Caco-2 (cell line): ENCODE measurements around the gene TSPO2. TPM values are rescaled to one million over a fixed set of nuclear protein-coding genes. Genes with fewer than 3 reads are reported as not detected.

Experiments used
- BruUV-seq: library from RNA; stranded (reverse); fragments of 400-500 nt; replicated peaks from 2 replicates; lab custom pipeline; 2021; lab: Mats Ljungman, UMichigan
- CTCF ChIA-PET: fragments of 300-600 bp; sonication (Branson Sonifier 250); formaldehyde crosslinking; loops from one replicate; lab custom pipeline; 2022; ENCODE audit warnings: antibody characterized with exemption; lab: Charles Lee
- POLR2A ChIA-PET: fragments of 300-600 bp; sonication (Branson Sonifier 250); formaldehyde crosslinking; loops from one replicate; lab custom pipeline; 2022; ENCODE audit warnings: antibody characterized with exemption; lab: Charles Lee
- DNase-seq, 2 experiments: peaks; one replicate each; pipeline versions ENCODE4 v3.0.0 to v3.0.0-alpha.2; 2020 to 2022
- H3K27me3 ChIP-seq: replicated peaks from 2 replicates; pipeline ENCODE4 v1.6.0; 2011; ENCODE audit warnings: low read length; ENCODE audit not compliant: control insufficient read depth, insufficient read depth
- H3K36me3 ChIP-seq: 2 replicates; pipeline ENCODE4 v1.5.1; 2011; ENCODE audit warnings: low read length; ENCODE audit not compliant: control insufficient read depth, insufficient read depth
- H3K4me1 ChIP-seq: fragments of 250-450 bp; sonication (Bioruptor Pico); 2 replicates; pipeline ENCODE4 v1.5.1; 2020; ENCODE audit warnings: mild to moderate bottlenecking
- H3K4me3 ChIP-seq: 2 replicates; pipeline ENCODE4 v1.5.1; 2011; ENCODE audit warnings: low read depth, mild to moderate bottlenecking, control low read depth, low read length
- H3K9me3 ChIP-seq: fragments of 250-450 bp; sonication (Bioruptor Pico); 2 replicates; pipeline ENCODE4 v1.5.1; 2020; ENCODE audit warnings: mild to moderate bottlenecking, moderate library complexity
- H3K27ac Mint-ChIP-seq: one replicate; pipeline ENCODE4 v1.8.0; 2022; ENCODE audit warnings: mixed read lengths; ENCODE audit not compliant: unreplicated experiment
- H3K27me3 Mint-ChIP-seq: one replicate; pipeline ENCODE4 v1.8.0; 2022; ENCODE audit warnings: mixed read lengths; ENCODE audit not compliant: insufficient read depth, unreplicated experiment
- H3K36me3 Mint-ChIP-seq: one replicate; pipeline ENCODE4 v1.8.0; 2022; ENCODE audit warnings: mild to moderate bottlenecking, mixed read lengths; ENCODE audit not compliant: insufficient read depth, unreplicated experiment
- H3K4me1 Mint-ChIP-seq: one replicate; pipeline ENCODE4 v1.8.0; 2022; ENCODE audit warnings: low read depth, mixed read lengths; ENCODE audit not compliant: unreplicated experiment
- H3K4me3 Mint-ChIP-seq: one replicate; pipeline ENCODE4 v1.8.0; 2022; ENCODE audit warnings: mild to moderate bottlenecking, moderate library complexity, mixed read lengths; ENCODE audit not compliant: unreplicated experiment
- H3K9me3 Mint-ChIP-seq: one replicate; pipeline ENCODE4 v1.8.0; 2022; ENCODE audit warnings: mixed read lengths; ENCODE audit not compliant: unreplicated experiment
- intact Hi-C: fragments of 100-400 bp; cut with micrococcal nuclease; formaldehyde crosslinking; loops from one replicate; pipeline ENCODE4 v1.10.0; 2022; ENCODE audit not compliant: unreplicated experiment
- total RNA-seq: library from RNA; stranded (reverse); gene quantifications from 2 replicates; pipeline ENCODE4 v1.2.3, GENCODE V29; 2022
- TF ChIP-seq, protein P1 (sequence below), 2 experiments: fragments of 200-600 bp in 1 of 2; IDR thresholded peaks; 1 replicate in 1 of 2; 2 replicates in 1 of 2; pipeline versions ENCODE4 v1.5.1 to v1.8.0; 2011 to 2022; ENCODE audit warnings: antibody characterized with exemption in 1 of 2, control low read depth in 1 of 2, inconsistent platforms in 1 of 2, low read depth in 1 of 2, low read length in 1 of 2, mild to moderate bottlenecking in 1 of 2, moderate library complexity in 1 of 2; ENCODE audit not compliant: insufficient read depth in 1 of 2, severe bottlenecking in 1 of 2, unreplicated experiment in 1 of 2

TSPO2 gene
- total RNA-seq, 1 experiment from 2014 or later: 0.61 TPM

DNA sequence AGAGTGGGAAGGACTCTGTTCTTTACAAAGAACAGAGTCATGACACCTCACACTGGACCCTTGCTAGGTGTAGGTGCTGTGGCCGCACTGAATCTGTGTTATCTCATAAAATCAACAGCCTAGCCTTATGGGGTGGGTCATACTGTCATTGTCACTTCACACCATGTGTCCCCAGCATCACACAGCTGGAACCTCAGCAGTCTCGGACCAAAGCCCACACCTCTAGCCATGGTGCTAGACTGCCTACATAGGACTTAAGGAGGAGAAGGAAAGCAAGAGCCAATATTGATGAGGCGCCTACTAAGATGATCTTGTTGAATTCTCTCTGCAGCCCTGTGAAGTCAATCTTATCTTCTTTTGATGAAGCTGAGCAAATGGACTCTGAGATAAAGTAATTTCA, 34.3 kb upstream of the TSPO2 start:
- intact Hi-C loops: no loop called here
- Mint-ChIP-seq H3K4me1 (peaks cover 20% of the 10 kb centered on the region), H3K9me3 (no peaks in the 10 kb centered on the region), H3K4me3 (no peak overlapping the region), H3K36me3 (no peaks in the 10 kb centered on the region), H3K27ac (no peak overlapping the region), H3K27me3 (no peaks in the 10 kb centered on the region)
- ChIA-PET CTCF (interaction anchor here (0.6 kb wide), 1 partner anchor 20 kb away, joined by 3 read pairs; no protein-coding TSS in a partner anchor), POLR2A (no interaction called here)
- H3K36me3 ChIP-seq: no peaks in the 10 kb centered on the region
- BruUV-seq: no TSS peak
- H3K27me3 ChIP-seq: no peaks in the 10 kb centered on the region
- no peak for DNase-seq
- no peak overlapping the region for H3K4me3 ChIP-seq
- H3K9me3 ChIP-seq: no peaks in the 10 kb centered on the region
- H3K4me1 ChIP-seq: peaks cover 18% of the 10 kb centered on the region
- TF ChIP-seq, protein P1, sequence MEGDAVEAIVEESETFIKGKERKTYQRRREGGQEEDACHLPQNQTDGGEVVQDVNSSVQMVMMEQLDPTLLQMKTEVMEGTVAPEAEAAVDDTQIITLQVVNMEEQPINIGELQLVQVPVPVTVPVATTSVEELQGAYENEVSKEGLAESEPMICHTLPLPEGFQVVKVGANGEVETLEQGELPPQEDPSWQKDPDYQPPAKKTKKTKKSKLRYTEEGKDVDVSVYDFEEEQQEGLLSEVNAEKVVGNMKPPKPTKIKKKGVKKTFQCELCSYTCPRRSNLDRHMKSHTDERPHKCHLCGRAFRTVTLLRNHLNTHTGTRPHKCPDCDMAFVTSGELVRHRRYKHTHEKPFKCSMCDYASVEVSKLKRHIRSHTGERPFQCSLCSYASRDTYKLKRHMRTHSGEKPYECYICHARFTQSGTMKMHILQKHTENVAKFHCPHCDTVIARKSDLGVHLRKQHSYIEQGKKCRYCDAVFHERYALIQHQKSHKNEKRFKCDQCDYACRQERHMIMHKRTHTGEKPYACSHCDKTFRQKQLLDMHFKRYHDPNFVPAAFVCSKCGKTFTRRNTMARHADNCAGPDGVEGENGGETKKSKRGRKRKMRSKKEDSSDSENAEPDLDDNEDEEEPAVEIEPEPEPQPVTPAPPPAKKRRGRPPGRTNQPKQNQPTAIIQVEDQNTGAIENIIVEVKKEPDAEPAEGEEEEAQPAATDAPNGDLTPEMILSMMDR (IDR thresholded peaks at IDR 0.05; ENCODE audit: insufficient read depth in 1 of 2, low read depth in 1 of 2, low read length in 1 of 2, severe bottlenecking in 1 of 2, unreplicated experiment in 1 of 2): no peak

DNA sequence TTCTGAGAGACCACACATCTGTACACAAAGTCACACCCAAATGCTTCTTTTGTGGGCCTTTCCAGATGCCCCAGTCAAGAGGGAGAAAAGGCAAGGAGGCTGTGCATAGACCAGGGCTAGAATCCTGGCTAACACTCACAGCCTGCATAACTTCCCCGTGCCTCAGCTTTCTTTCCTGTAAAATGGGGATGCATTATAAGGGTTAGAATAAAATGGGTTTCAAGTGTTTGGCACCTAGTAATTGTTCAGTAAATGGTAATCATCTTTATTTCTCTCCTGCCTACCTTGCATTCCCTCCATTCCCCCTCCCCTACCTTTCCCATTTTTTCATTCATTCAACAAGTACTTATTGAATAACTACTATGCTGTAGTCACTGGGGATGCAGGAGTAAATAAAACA, 32.6 kb upstream of the TSPO2 start:
- TF ChIP-seq, protein P1 (IDR thresholded peaks at IDR 0.05; ENCODE audit: insufficient read depth in 1 of 2, low read depth in 1 of 2, low read length in 1 of 2, severe bottlenecking in 1 of 2, unreplicated experiment in 1 of 2): no peak
- no peaks in the 10 kb centered on the region for H3K27me3 ChIP-seq
- DNase-seq: no peak
- H3K9me3 Mint-ChIP-seq: no peaks in the 10 kb centered on the region
- no peak overlapping the region for H3K27ac Mint-ChIP-seq
- BruUV-seq: no TSS peak
- no peak overlapping the region for H3K4me3 Mint-ChIP-seq
- H3K27me3 Mint-ChIP-seq: no peaks in the 10 kb centered on the region
- no peaks in the 10 kb centered on the region for H3K36me3 ChIP-seq
- CTCF ChIA-PET: no interaction called here
- POLR2A ChIA-PET: no interaction called here
- intact Hi-C loops: no loop called here
- H3K4me1 Mint-ChIP-seq: peaks cover 17% of the 10 kb centered on the region
- no peak overlapping the region for H3K4me3 ChIP-seq
- no peaks in the 10 kb centered on the region for H3K9me3 ChIP-seq
- no peaks in the 10 kb centered on the region for H3K36me3 Mint-ChIP-seq
- peaks cover 18% of the 10 kb centered on the region for H3K4me1 ChIP-seq

DNA sequence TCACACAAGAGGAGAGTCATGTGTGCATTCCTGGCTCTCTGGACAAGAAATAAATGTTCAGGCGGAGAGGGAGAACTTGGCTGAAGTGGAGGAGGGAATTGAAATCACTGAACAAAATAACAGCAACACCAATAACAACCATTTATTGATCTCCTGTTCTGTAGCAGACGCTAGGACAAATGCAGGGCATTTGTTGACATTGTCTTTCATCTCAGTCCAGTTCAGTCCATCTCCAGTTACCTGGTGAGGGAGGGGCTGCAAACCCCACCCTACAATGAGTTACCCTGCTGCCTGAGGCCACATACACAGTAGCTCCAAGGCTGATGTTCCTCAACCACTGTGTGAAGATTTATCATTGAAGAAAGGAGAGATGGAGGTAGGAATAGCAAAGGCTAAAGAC, 30.6 kb upstream of the TSPO2 start:
- Mint-ChIP-seq H3K4me3 (no peak overlapping the region), H3K9me3 (no peaks in the 10 kb centered on the region), H3K27ac (no peak overlapping the region), H3K27me3 (no peaks in the 10 kb centered on the region), H3K4me1 (peaks cover under 1% of the 10 kb centered on the region), H3K36me3 (no peaks in the 10 kb centered on the region)
- BruUV-seq: no TSS peak
- H3K4me1 ChIP-seq: peaks cover 18% of the 10 kb centered on the region
- ChIA-PET POLR2A (no interaction called here), CTCF (no interaction called here)
- H3K9me3 ChIP-seq: no peaks in the 10 kb centered on the region
- no peak overlapping the region for H3K4me3 ChIP-seq
- intact Hi-C loops: no loop called here
- no peak for DNase-seq
- H3K36me3 ChIP-seq: no peaks in the 10 kb centered on the region
- H3K27me3 ChIP-seq: no peaks in the 10 kb centered on the region
- TF ChIP-seq, protein P1 (IDR thresholded peaks at IDR 0.05; ENCODE audit: insufficient read depth in 1 of 2, low read depth in 1 of 2, low read length in 1 of 2, severe bottlenecking in 1 of 2, unreplicated experiment in 1 of 2): no peak
